Measurements from ENCODE around the gene CACNA1A. TPM values are rescaled to one million over a fixed set of nuclear protein-coding genes. Genes with fewer than 3 reads are reported as not detected.

Gene CACNA1A
- total RNA-seq, 4 donors from 2014 or later: 1.1 TPM; not detected in 3

DNA sequence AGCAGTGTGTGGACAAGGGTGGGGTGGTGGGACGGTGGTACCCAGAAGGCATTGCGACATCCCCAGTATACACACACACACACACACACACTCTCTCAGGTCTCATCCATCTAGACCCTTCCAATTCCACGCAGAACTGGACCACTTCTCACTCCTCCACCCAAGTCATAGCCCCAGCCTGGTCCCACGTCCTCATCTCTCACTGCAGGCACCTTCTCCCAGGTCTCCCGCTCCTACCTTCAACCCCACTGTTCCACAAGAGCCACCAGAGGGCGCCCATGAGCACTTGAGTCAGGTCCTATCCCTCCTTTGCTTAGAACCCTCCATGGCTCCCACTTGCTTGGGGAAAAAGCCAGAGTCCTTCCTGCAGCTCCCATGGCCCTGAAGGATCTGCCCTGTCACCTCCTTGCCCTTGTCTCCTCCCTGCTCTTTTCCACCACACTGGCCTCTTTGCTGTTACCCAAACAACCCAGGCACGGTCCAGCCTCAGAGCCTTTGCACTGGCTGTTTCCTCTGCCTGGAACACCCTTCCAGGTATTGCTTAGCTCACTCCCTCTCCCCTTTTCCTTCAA, 293.4 kb downstream of the CACNA1A start:
- Histone ChIP-seq H3K4me3 (no peak overlapping the region), H3K27ac (no peak overlapping the region), H3K27me3 (no peaks in the 10 kb centered on the region), H3K36me3 (no peaks in the 10 kb centered on the region), H3K4me1 (peaks cover 5 to 14% (median 6%) of the 10 kb centered on the region in 3 donors), H3K9me3 (no peaks in the 10 kb centered on the region)
- WGBS, 2 donors: 53 to 60% methylated on average over 4 to 7 of the region's 7 CpGs
- TF ChIP-seq, protein P1, sequence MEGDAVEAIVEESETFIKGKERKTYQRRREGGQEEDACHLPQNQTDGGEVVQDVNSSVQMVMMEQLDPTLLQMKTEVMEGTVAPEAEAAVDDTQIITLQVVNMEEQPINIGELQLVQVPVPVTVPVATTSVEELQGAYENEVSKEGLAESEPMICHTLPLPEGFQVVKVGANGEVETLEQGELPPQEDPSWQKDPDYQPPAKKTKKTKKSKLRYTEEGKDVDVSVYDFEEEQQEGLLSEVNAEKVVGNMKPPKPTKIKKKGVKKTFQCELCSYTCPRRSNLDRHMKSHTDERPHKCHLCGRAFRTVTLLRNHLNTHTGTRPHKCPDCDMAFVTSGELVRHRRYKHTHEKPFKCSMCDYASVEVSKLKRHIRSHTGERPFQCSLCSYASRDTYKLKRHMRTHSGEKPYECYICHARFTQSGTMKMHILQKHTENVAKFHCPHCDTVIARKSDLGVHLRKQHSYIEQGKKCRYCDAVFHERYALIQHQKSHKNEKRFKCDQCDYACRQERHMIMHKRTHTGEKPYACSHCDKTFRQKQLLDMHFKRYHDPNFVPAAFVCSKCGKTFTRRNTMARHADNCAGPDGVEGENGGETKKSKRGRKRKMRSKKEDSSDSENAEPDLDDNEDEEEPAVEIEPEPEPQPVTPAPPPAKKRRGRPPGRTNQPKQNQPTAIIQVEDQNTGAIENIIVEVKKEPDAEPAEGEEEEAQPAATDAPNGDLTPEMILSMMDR (IDR thresholded peaks at IDR 0.05): peak in 5 of 6 experiments; percentile 31 to 57 (median 46)
- no peak for TF ChIP-seq POLR2A (IDR thresholded peaks at IDR 0.05)
- DNase-seq: no peak
- intact Hi-C loops (cut with DNase I): no loop called here

DNA sequence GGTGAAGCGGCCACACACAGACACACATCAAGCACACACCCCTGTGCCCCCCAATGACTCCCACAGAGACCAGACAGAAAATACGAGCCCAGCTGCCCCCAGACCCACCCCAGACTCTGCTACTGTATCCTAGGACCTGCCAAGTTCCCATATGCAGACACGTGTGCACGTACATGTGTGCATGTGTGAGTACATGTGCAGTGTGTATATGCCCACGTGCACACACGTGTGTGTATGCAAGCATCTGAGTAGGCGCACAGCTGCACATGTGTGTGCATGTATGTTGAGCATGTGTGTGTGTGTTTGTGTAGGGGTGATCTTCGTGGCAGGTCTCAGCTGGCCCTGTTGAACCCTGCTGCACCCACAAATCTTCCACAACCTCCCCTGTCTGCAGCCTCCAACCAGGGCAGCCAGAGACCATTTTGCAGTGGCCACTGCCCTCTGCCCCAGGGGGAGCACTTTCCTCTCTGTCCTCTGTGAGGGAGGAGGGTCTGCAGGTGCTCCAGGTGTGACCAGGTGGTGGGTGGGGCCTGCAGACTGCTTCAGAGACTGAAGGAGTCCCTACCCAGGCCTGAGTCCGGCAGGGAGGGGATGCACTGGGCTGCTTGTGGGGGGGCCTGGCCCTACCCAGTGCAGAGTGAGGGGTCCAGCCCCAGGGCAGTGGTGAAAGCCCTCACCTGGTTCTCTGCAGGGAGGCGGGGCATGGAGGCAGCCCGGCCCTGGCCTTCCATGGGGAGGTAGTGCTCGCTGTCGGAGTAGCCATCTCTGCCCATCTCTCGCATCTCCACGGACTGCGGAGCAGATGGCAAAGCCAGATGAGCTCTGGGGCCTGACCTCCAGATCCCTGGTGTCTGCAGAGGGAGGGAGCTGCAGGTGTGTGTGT, 294.6 kb downstream of the CACNA1A start:
- Histone ChIP-seq H3K36me3 (no peaks in the 10 kb centered on the region), H3K9me3 (no peaks in the 10 kb centered on the region), H3K27me3 (no peaks in the 10 kb centered on the region), H3K27ac (no peak overlapping the region), H3K4me1 (peaks cover 5 to 23% (median 6%) of the 10 kb centered on the region in 3 donors), H3K4me3 (no peak overlapping the region)
- DNase-seq: no peak
- TF ChIP-seq, protein P1 (IDR thresholded peaks at IDR 0.05): no peak
- TF ChIP-seq POLR2A (IDR thresholded peaks at IDR 0.05): no peak
- 74 to 82% methylated on average over 4 to 7 of the region's 16 CpGs for WGBS, 2 donors
- intact Hi-C loops (cut with DNase I): no loop called here

DNA sequence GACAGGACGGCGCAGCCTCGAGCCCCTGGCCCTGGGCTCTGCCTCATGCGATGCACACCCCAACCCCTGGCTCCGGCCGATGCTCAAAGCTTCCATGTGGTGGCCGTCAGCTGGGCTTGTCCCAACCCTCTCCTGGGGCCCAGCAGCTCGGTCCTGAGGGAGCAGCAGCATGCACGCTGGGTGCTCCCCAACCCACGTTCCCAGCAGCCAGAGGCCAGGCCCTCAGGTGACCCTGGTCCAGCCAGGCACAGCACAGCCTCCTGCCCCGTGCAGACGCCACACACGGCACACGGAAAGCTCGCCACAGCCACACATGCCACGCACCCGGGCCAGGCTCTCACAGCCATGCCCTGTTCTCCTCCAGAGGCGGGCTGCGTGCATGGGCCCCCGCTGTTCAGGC, 295.3 kb downstream of the CACNA1A start:
- intact Hi-C loops (cut with DNase I): no loop called here
- 75 to 83% methylated on average over 7 to 8 of the region's 20 CpGs for WGBS, 2 donors
- DNase-seq: no peak

DNA sequence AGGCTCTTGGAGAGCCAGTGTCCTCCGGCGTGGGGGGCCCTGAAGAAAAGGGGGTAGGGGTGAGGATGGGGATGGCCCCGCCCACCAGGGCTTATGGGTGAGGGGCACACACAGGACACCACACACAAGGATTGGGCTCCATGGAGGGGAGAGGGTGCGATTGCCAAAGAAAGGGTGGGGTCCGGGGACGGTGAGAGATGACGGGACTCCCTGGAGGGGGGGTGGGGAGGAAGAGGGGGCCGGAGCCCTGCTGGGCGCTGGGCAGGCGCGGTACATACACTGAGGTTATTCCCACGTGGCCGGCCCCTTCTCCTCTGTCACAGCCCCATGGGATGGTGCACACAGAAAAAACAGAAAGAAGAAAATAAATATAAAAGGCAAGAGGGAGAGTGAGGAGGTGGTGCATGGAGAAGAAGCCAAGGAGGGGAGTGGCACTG, 295.9 kb downstream of the CACNA1A start:
- WGBS, 2 donors: 47 to 51% methylated on average over 10 to 12 of the region's 13 CpGs

More for the DNA sequence above, 295.3 kb downstream of the CACNA1A start:
- Histone ChIP-seq H3K4me1 (peaks cover 5 to 23% (median 6%) of the 10 kb centered on the region in 3 donors), H3K27ac (no peak overlapping the region), H3K36me3 (no peaks in the 10 kb centered on the region), H3K27me3 (no peaks in the 10 kb centered on the region), H3K4me3 (no peak overlapping the region), H3K9me3 (no peaks in the 10 kb centered on the region)
- TF ChIP-seq, protein P1 (IDR thresholded peaks at IDR 0.05): no peak
- no peak for TF ChIP-seq POLR2A (IDR thresholded peaks at IDR 0.05)

More for the DNA sequence above, 295.9 kb downstream of the CACNA1A start:
- DNase-seq: no peak
- Histone ChIP-seq H3K4me1 (peaks cover 5 to 23% (median 6%) of the 10 kb centered on the region in 3 donors), H3K27ac (no peak overlapping the region), H3K36me3 (no peaks in the 10 kb centered on the region), H3K4me3 (no peak overlapping the region), H3K27me3 (no peaks in the 10 kb centered on the region), H3K9me3 (no peaks in the 10 kb centered on the region)
- TF ChIP-seq, protein P1 (IDR thresholded peaks at IDR 0.05): no peak
- no peak for TF ChIP-seq POLR2A (IDR thresholded peaks at IDR 0.05)
- intact Hi-C loops (cut with DNase I): no loop called here

Data from esophagus squamous epithelium (tissue), 5 donors.